Stimulated activated CD8-positive, alpha-beta memory T cell treated with anti-CD3 and anti-CD28 coated beads, Interleukin-7, amount 100 ng/mL, for 1 hour (primary cell): Measurements from ENCODE around the gene RBSN.

Experiments used
- DNase-seq, 2 donors: peaks; one replicate each; pipeline ENCODE4 v3.0.0-alpha.2; 2020; ENCODE audit warnings: low read depth in 2 of 2

RBSN gene

DNA sequence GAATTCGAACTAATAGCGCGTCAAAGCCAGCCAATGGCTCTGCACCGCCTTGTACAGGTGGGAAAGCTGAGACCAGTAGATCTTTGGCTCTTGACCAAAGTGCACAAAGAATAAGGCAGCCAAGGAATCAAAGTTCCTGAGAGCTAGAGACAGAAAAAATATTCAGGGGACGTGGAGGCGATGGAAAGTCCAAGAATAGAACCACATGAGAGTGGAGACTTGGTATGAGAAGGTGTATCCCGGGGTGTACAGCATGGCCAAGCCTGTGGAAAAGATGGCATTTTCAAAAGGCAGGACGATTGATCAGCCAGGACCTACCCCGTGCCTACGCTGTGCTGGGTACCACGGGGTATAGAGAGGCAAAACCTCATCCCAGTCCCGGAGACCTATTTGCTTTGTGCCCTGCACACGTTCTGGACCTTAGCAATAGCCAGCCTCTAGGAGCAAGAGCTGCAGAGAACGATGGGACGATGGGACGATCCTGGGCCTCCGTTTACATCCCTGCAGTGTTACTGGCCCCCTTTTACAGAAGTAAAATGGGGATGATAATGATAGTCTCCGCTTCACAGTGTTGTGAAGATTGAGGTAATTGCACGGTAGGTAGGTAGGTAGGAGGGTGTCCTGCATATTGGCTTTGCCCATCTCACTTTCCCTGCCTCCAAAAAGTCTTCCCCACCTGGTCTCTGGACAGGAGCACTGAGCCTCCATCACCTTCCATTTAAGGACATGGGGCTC is 583 bp upstream of the RBSN start:
- DNase-seq = no peak

GRCh38 chr3:15097891-15098290 is 1.1 kb downstream of the RBSN start:
- DNase-seq = no peak

- no peak for DNase-seq
These were observed 2.9 kb downstream of the RBSN start for GRCh38 chr3:15096046-15096445.

DNA sequence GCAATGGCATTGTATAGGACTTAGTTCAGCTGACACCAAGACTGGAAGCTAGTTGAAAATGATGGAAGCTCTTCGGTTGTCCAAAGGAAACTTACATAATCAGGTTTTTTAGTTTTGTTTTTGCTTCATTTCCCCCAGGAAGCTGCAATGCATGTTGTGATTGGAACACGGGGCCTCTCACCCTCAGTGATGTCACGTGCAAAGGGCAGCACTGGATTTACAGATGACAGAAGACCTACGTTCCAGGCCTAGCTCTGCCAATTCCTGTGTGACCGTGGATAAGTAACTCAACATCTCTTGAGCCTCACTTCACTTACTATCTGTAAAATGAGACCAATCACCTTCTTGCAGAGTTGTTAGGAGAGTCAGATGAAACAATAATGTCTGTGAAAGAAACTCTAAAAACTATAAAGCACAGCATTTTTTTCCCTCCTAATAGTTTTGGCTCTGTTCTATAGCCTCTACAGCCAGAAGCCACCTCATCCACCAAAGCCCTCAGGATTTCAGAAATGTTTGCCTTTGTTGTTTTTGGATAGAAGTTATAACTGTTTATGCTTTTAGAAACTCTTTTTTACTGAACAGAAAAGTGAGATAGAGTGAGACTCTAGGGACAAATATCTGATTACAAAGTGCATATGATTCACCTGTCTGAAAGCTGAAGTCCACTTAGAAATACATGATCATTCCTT is 4.6 kb downstream of the RBSN start:
- DNase-seq = no peak

GRCh38 chr3:15092686-15093085 is 6.3 kb downstream of the RBSN start:
- DNase-seq = no peak

- DNase-seq = no peak
These were observed 7.4 kb downstream of the RBSN start for GRCh38 chr3:15091575-15091974.

GRCh38 chr3:15089201-15089600 is 9.7 kb downstream of the RBSN start:
- DNase-seq = no peak

DNA sequence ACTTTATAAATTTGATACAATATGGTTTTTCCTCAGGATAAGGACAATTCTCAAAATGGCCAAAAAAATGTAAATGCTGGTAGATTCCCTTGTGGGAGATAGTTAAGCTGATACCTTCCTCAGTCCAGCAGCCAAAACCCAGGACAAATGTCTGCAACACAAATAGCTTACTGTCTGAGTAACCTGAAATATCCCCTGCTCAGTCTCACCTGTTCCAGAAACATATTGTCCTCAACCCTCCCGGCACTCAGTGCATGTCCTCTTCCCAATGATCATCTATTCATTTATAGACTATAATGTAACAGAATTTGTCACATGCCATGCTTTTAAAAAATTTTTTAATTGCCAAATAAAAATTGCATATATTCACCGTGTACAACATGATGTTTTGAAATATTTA is 12.2 kb downstream of the RBSN start:
- DNase-seq = no peak

- no peak for DNase-seq
These were observed 12.7 kb downstream of the RBSN start for GRCh38 chr3:15086263-15086662.

DNA sequence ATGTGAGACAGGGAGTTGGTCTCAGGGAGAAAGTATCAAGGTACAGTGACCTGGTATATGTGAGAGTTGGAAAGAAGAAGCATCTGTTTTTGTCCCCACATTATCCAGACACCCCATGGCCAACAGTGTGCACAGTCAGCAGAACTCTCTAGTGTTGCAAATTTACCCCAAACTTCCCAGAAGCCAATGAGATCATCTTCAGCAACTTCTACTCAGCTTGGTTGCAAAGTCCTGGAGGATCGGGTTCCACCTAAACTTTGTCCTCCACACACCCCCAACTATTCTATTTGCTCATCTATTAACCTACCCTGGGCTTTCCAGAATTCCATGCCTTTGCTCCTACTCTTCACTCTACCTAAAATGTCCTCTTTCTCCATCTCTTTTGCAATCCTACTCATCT is 15.7 kb downstream of the RBSN start:
- no peak for DNase-seq

- no peak for DNase-seq
These were observed 16.8 kb downstream of the RBSN start for GRCh38 chr3:15081960-15082664.

DNA sequence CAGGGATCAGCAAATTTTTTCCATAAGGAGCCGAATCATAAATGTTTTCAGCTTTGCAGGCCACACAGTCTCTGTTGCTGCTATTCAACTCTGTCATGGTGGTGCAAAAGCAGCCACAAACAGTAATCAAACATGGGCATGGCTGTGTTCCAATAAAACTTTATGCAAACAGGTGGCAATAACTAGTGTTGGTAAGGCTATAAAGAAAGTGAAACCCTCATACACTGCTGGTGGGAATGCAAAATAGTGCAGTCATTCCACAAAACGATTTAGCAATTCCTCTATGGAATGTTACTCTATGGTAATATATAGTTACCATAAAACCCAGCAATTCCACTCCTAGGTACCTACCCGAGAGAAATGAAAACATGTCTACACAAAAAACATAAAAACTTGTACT is 19.9 kb downstream of the RBSN start:
- DNase-seq = no peak

DNA sequence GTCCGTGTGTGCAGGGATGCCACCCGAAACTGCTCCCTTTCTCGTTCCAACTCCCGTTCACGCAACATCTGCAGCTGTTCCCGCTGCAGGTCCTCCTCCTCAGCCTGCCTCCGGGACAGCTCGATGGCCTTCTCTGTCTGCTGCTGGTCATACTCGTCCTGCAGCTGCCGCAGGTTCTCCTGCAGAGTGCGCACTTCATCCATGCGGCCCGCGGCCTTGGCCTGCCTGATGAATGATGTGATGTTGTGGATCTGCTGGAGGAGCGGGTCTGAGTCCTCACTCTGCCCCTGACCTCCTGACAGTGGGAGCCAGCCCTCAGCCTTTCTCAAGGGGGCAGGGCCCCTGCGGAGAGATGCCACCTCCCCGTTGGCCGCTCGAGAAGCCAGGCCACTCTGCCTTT is 24.4 kb downstream of the RBSN start:
- DNase-seq = no peak

DNA sequence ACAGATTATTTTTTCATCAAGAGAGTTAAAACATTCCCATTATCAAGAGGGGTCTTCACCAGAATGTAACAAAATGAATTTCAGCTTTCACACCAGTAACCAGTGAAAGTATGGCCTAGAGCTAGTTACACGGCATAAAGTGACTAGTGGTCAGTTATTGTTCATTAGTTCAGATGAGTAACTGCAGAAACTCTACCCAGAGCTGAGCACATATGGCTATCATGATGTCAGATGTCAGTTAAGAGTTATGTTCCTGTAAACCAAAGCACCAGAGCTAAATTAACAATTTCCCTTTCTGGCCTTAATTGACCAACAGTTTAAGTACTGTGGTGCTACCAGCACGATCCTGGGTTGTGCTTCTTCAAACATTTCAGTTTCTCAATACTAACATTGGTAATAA is 27.2 kb downstream of the RBSN start:
- DNase-seq = no peak

GRCh38 chr3:15069441-15069840 is 29.5 kb downstream of the RBSN start:
- no peak for DNase-seq

- no peak for DNase-seq
These were observed 32.5 kb downstream of the RBSN start for GRCh38 chr3:15066467-15066866.

GRCh38 chr3:15065550-15066007 is 33.4 kb downstream of the RBSN start:
- DNase-seq = no peak

DNA sequence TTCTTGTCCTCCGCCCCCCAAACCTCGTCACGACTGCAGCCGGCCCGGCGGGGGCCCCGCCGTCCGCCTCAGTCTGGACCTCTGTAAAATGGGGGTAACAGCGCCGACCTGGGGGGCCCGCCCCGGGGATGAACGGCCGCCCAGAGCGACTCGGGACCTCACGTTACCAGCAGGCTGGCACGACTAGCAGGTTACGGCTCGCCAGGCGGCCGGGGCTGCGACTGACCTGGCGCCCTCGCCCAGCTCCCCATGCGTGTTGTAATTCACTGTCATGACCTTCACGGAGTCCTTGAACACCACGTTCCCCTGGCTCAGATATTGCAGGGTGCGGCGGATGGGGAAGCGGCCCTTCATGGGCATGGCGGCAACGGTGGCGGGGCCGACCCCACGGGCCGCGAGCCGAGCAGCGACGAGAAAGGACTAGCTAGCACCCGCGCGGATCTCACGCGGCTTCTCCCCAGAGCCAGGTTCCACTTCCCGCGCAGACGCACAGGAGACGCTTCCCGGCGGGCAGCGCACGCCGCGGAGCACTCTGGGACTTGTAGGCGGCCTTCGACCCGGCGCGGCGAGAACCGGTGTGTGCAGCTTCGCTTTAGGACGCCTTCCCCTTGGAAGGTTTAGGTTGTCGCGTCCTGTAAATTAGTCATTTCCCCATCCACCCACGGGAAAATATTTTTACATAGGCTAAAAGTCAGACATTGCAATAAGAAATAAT is 34.0 kb downstream of the RBSN start, which contains the start of gene MRPS25:
Gene MRPS25, minus strand, starts transcription at position 481 of the 715 bp plus-strand sequence. Its CDS starts 121 bp downstream, at position 360.
- DNase-seq = peak; percentile 72 to 81

- DNase-seq = no peak
These were observed 34.6 kb downstream of the RBSN start for GRCh38 chr3:15064299-15064834.

GRCh38 chr3:15063656-15064286 is 35.2 kb downstream of the RBSN start:
- DNase-seq = no peak

- no peak for DNase-seq
These were observed 35.7 kb downstream of the RBSN start for GRCh38 chr3:15063238-15063637.
